DND-41 (cell line): ENCODE measurements around the gene BEND5.

Source experiments
- CTCF ChIP-seq: IDR thresholded peaks from 2 replicates; pipeline ENCODE4 v1.5.1; 2012; ENCODE audit warnings: borderline replicate concordance, low read length, moderate library complexity, mild to moderate bottlenecking; ENCODE audit not compliant: poor library complexity, severe bottlenecking; ENCODE audit errors: extremely low read depth
- EZH2 ChIP-seq: IDR thresholded peaks from 3 replicates; pipeline ENCODE4 v1.6.1; 2012; ENCODE audit warnings: borderline replicate concordance, low read depth, mild to moderate bottlenecking, moderate library complexity, low read length, inconsistent platforms; ENCODE audit not compliant: severe bottlenecking

DNA sequence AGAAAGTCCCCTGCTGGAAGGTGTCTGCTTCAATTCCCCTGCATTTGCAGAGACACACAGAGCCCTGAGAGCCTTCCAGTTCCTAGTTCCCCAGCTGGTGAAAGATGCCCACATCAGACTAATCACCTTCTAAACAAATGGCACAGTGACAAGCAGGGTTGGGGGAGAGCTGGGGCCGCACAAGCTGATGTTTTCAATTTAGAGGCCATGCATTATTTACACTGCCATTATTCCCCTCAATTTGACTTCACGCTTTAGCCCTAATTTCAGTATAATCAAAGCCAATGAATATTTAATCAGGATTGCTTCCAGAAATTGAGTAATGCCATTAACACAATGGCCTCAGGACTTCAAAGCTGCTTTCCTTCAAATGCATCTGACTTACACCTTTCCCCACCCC, 81.5 kb downstream of the BEND5 start:
- no peak for TF ChIP-seq EZH2
- no peak for TF ChIP-seq CTCF
